ENCODE data around the gene ENTPD6.

DNA sequence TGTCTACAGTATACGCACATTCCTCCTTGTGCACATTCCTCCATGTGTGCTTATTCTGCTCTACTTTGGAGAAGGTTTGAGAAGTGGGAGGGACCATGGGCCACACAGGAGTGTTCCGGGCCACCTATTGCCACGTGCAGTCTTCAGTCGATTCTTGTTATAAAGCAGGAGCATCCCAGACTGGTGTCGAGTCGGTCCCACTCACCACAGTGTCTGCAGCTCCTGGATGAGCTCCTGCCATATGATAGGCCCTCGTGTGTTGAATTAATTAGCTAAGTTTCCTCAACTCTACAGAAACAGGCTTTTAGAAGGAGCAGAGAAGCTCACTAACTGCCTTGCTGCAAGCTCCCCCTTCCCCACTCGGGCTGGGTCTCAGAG lies 22.6 kb downstream of the ENTPD6 start:
- TF ChIP-seq SP1 (IDR thresholded peaks at IDR 0.05) (no peak), ELF4 (IDR thresholded peaks at IDR 0.05) (no peak), FOXK2 (IDR thresholded peaks at IDR 0.05) (no peak), FOXM1 (IDR thresholded peaks at IDR 0.05; ENCODE audit: borderline replicate concordance) (no peak), ARNT (IDR thresholded peaks at IDR 0.05) (no peak), SUZ12 (IDR thresholded peaks at IDR 0.05) (no peak), ZNF384 (IDR thresholded peaks at IDR 0.05) (no peak), NFRKB (IDR thresholded peaks at IDR 0.05) (no peak), CTBP1 (IDR thresholded peaks at IDR 0.05; ENCODE audit: borderline replicate concordance) (no peak), TARDBP (IDR thresholded peaks at IDR 0.05) (no peak), FOXA1 (IDR thresholded peaks at IDR 0.05) (no peak)
- TF ChIP-seq, protein P1, sequence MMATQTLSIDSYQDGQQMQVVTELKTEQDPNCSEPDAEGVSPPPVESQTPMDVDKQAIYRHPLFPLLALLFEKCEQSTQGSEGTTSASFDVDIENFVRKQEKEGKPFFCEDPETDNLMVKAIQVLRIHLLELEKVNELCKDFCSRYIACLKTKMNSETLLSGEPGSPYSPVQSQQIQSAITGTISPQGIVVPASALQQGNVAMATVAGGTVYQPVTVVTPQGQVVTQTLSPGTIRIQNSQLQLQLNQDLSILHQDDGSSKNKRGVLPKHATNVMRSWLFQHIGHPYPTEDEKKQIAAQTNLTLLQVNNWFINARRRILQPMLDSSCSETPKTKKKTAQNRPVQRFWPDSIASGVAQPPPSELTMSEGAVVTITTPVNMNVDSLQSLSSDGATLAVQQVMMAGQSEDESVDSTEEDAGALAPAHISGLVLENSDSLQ (IDR thresholded peaks at IDR 0.05), result no peak

All from HEK293T (cell line).